ENCODE results near the gene PPP1R1C. TPM values are rescaled to one million over a fixed set of nuclear protein-coding genes. Genes with fewer than 3 reads are reported as not detected.

The PPP1R1C gene
- total and polyA plus RNA-seq, 2 of the 13 experiments (the other 11 are each of a cell fraction or from before 2014, with no cell fraction given): 1.5 to 3.5 TPM

- ATAC-seq (no peak), FAIRE-seq (no peak), DNase-seq (ENCODE audit: low spot score) (no peak)
- H3K36me3 ChIP-seq (replicated peaks in 1 of 2; ENCODE audit: control insufficient read depth in 1 of 2, insufficient read depth in 2 of 2, low read length in 2 of 2): no peaks in the 10 kb centered on the region
- no peaks in the 10 kb centered on the region for H3K4me1 ChIP-seq (ENCODE audit: insufficient read depth, low read length)
- no peak overlapping the region for H3K4me3 ChIP-seq (replicated peaks in 1 of 3; ENCODE audit: insufficient read depth in 1 of 3, low read depth in 2 of 3, low read length in 3 of 3)
- no peak overlapping the region for H2AFZ ChIP-seq (ENCODE audit: low read length)
- no peaks in the 10 kb centered on the region for H3K27me3 ChIP-seq (ENCODE audit: control insufficient read depth in 1 of 2, insufficient read depth in 2 of 2, low read length in 2 of 2)
- BruUV-seq (replicated peaks): no TSS peak
- H4K20me1 ChIP-seq (ENCODE audit: insufficient read depth, low read length): no peaks in the 10 kb centered on the region
- H3K9me3 ChIP-seq (ENCODE audit: low read length): no peaks in the 10 kb centered on the region
- no peak overlapping the region for H3K9ac ChIP-seq (ENCODE audit: insufficient read depth, low read depth, low read length)
- no peaks in the 10 kb centered on the region for H3K79me2 ChIP-seq (ENCODE audit: insufficient read depth, low read length)
- H3K4me2 ChIP-seq (ENCODE audit: low read depth, low read length): no peak overlapping the region
- H3K27ac ChIP-seq (ENCODE audit: extremely low read length, insufficient read depth, low read length): no peak overlapping the region
- in situ Hi-C loops (cut with HindIII; ENCODE audit: extremely low pct_ligation_motif_present, low pct_unique_long_range_greater_than_20kb): no loop called here
- intact Hi-C loops (cut with micrococcal nuclease; ENCODE audit: unreplicated experiment): no loop called here
- ChIA-PET CTCF (ENCODE audit: low intra/inter-chr PET ratio, low total read pairs) (no interaction called here), POLR2A (interaction anchor here (0.6 kb wide), 1 partner anchor 20 kb away, joined by 3 read pairs; no protein-coding TSS in a partner anchor)
- TF ChIP-seq HHEX (CRISPR knock-in tag; IDR thresholded peaks at IDR 0.05) (no peak), ZNF224 (CRISPR knock-in tag; IDR thresholded peaks at IDR 0.05) (no peak), CBX2 (IDR thresholded peaks at IDR 0.05; ENCODE audit: low read depth, low read length) (no peak), CBX2 (CRISPR knock-in tag; IDR thresholded peaks at IDR 0.05; ENCODE audit: low read depth) (no peak), PPARG (CRISPR knock-in tag; conservative IDR thresholded peaks at IDR 0.05) (no peak), ZNF788 (CRISPR knock-in tag; IDR thresholded peaks at IDR 0.05; ENCODE audit: borderline replicate concordance) (no peak), CCAR2 (optimal IDR thresholded peaks at IDR 0.05; ENCODE audit: low read depth, low read length) (no peak), ZEB1 (IDR thresholded peaks at IDR 0.05; ENCODE audit: insufficient replicate concordance, low read depth) (no peak), ZNF407 (CRISPR knock-in tag; IDR thresholded peaks at IDR 0.05; ENCODE audit: not compliant biosample characterization) (no peak), XBP1 (CRISPR knock-in tag; IDR thresholded peaks at IDR 0.05) (no peak), SRSF4 (IDR thresholded peaks at IDR 0.05; ENCODE audit: low read depth, low read length, poor library complexity, severe bottlenecking) (no peak), HOXA7 (CRISPR knock-in tag; IDR thresholded peaks at IDR 0.05) (no peak), KDM3A (CRISPR knock-in tag; IDR thresholded peaks at IDR 0.05; ENCODE audit: low read depth) (no peak), PHF20 (CRISPR knock-in tag; IDR thresholded peaks at IDR 0.05) (no peak), ATM (IDR thresholded peaks at IDR 0.05; ENCODE audit: borderline replicate concordance) (no peak), SMARCC2 (IDR thresholded peaks at IDR 0.05) (no peak), MXD4 (CRISPR knock-in tag; IDR thresholded peaks at IDR 0.05) (no peak), HNRNPK (IDR thresholded peaks at IDR 0.05; ENCODE audit: low read depth, low read length, poor library complexity, severe bottlenecking) (no peak), PAX8 (CRISPR knock-in tag; IDR thresholded peaks at IDR 0.05; ENCODE audit: borderline replicate concordance) (no peak)
These were observed 129.6 kb downstream of the PPP1R1C start for GRCh38 chr2:182115258-182115657.
